Measurements from ENCODE around the gene SIK3.

DNA sequence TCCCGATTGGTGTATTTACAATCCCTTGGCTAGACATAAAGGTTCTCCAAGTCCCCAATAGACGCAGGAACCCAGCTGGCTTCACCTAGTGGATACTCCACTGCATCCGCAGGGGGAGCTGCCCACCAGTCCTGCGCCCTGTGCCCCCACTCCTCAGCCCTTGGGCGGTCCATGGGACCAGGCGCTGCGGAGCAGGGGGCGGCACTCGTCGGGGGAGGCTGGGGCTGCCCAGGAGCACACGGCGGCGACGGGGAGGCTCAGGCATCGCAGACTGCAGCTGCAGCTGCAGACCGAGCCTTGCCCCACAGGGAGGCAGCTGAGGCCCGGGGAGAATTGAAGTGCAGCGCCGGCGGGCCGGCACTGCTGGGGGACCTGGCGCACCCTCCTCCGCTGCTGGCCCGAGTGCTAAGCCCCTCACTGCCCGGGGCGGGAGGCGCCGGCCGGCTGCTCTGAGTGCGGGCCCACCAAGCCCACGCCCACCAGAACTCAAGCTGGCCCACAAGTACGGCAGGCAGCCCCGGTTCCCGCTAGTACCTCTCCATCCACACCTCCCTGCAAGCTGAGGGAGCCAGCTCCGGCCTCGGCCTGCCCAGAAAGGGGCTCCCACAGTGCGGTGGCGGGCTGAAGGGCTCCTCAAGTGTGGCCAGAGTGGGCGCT, 12.2 kb upstream of the SIK3 start:
- TF ChIP-seq, protein P1, sequence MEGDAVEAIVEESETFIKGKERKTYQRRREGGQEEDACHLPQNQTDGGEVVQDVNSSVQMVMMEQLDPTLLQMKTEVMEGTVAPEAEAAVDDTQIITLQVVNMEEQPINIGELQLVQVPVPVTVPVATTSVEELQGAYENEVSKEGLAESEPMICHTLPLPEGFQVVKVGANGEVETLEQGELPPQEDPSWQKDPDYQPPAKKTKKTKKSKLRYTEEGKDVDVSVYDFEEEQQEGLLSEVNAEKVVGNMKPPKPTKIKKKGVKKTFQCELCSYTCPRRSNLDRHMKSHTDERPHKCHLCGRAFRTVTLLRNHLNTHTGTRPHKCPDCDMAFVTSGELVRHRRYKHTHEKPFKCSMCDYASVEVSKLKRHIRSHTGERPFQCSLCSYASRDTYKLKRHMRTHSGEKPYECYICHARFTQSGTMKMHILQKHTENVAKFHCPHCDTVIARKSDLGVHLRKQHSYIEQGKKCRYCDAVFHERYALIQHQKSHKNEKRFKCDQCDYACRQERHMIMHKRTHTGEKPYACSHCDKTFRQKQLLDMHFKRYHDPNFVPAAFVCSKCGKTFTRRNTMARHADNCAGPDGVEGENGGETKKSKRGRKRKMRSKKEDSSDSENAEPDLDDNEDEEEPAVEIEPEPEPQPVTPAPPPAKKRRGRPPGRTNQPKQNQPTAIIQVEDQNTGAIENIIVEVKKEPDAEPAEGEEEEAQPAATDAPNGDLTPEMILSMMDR (IDR thresholded peaks at IDR 0.05; ENCODE audit: extremely low read depth in 1 of 2, insufficient read depth in 1 of 2, low read depth in 1 of 2, low read length in 2 of 2) = no peak
- TF ChIP-seq POLR2A (IDR thresholded peaks at IDR 0.05; ENCODE audit: low read depth, low read length) = no peak

Data from endothelial cell of umbilical vein (primary cell).